ENCODE results near the gene C10orf105.

C10orf105 gene

DNA sequence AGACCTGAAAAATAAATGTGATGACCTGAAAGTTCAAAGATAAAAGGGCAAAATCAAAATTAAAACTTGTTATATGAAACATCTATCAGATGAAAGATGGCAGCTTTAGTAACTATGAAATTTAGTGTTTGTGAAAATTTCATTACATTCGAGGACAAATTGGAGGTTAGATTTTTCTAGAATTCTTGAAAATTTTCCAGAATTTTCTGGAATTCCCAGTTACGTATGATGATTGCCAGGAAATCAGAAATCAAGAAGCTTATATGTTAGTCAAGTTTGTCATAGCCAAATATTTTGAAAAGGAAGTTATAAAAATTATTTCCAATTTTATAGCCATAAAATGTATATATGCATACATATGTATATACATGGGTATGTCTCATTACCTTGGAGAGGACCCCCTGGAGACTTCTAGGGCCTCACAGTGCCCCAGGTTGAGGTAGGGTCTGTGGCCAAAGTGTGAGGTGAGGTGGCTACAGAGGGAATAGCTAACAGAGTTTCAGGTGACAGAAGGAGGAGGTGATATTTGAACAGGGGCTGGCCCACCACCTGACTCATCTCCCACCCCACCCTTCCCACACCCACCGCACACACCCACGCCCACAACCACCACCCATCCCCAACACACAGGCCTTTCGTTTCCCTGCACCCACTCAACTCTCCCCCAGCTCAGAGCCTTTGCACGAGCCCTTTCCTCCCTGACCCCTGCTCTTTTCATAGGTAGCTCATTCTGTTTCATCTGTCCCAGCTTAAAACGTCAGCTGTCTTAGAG, 21.5 kb downstream of the C10orf105 start:
- no peak for DNase-seq (ENCODE audit: low read depth)

DNA sequence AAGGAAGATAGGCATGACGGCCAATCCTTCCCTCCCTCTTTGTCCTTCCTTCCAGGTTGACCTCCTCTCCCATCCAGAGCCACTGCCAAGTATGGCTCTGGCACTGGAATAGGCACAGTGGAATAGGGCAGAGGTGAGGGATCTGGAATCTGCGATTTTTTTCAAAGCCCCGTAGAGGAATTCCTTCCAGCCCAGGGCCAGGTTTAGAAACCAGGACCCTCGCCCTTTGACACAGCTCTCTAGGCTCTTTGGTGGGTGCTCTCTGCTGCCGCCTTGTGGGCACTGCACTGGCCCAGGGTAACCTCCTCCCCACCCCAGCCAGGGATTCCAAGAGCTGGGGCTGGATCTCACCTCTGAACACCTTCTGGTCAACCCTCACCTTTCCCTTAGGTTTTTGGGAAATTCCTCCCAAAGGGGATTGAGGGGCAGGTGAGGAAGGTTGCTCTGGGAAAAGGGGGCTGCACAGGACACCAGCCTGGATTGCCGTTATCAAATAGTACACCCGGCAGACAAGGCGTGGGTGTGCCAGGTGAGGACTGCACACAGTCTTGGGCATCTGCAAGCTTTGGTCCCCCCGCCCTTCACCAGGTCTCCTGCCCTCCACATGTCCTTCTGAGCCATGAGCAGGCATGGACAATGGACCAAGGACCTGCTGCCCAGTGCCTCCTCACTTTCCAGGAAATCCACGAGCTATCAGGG, 22.8 kb downstream of the C10orf105 start:
- DNase-seq (ENCODE audit: low read depth), result no peak

DNA sequence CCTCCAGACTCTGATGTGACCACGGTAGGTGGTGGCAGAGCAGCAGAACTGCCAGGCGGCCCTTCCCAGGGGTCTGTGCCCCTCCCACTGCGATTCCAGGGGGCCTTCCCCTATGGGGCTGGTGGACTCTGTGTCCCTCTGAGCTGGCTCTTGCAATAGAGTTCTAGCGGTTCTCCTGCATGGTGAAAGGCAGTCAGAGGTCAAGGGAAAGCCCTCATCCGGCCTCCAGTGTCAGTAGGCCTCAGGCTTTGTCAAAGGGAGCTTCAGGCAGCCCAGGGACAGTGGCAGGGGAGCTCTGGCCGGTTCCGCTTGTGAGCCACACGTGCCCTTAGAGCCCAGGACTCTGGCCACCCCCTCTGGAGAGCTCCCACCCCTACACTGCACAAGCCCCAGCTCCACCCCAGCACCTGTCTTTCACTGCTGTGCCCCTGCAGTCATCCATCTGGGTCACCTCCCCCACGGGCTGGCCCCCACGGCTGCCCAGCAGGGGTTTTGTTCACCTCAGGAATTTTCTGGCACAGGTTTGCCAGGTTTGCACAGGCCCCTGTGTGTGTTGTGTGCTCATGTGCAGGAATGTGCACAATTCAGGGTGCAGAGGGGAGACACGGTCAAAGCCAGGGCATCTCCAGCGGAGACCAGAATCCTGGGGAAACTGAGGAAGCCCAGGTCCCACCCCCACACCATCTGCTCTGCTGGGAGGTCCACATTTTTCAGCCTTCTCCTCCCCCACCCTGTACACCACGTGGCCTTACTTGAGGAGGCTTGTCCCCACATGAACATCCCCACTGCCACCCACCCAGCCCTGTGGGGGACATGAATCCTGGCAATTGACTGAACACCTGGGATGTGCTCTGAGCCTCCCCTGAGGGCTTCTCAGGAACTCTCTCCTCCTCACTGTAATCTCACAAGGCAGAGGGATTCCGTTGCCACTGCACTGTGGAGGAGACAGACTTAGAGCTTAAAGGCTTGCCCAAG, 23.8 kb downstream of the C10orf105 start:
- DNase-seq (ENCODE audit: low read depth), result no peak

DNA sequence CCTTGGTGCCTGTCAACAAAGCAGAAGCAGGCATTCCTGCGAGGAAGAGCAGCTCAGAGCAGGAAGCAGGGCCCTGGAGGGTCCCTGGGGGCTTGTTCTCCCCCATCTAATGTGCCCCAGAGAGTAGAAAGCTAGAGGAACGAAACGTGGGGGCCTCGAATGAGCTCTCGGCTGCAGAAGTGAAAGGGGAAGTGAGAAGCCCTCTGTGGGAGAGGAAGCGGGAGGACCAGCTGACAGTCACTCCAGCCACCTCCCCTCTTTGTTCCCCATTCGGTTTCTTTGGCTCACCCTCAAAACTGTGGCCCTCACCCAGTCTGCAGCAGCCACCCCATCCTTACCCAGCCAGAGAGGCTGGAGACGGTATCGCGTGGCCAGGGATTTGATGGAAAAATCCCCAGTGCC, 25.0 kb downstream of the C10orf105 start:
- DNase-seq (ENCODE audit: low read depth), result no peak

DNA sequence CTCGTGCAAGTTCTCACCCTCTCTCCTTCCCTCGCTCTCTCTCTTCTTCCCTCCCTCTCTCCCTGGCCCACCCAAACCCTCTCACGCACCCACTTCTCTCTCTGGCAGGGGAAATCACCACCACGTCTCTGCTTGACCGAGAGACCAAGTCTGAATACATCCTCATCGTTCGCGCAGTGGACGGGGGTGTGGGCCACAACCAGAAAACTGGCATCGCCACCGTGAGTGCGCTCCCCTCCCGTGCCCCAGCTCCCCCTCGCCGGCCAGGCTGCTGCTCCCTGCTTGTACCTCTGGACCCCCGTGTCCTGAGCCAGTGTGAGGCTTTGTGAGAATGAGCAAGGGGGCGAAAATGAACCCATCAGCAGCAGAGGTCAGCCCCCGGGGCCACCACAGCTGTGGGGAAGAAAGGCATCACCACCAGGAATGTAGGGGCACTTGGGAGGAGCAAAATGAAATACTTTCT, 25.5 kb downstream of the C10orf105 start:
- DNase-seq (ENCODE audit: low read depth), result no peak

DNA sequence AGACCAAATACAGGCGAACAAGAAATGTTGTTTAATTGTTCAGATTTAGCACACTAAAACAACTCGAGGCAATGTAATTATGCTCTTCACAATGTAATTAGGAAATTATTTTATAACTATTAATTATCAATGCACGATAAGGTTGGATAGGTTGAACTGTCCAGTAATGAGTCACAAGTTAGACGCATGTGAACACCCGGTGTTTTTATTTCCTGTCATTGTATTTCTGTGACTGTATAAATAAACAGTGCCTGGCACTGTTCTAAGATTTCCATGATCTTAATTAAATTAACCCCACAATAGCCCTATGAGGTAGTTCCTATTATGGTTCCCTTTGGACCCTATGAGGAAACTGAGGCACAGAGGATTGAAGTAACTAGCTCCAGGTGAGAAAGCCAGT, 26.2 kb downstream of the C10orf105 start:
- no peak for DNase-seq (ENCODE audit: low read depth)

DNA sequence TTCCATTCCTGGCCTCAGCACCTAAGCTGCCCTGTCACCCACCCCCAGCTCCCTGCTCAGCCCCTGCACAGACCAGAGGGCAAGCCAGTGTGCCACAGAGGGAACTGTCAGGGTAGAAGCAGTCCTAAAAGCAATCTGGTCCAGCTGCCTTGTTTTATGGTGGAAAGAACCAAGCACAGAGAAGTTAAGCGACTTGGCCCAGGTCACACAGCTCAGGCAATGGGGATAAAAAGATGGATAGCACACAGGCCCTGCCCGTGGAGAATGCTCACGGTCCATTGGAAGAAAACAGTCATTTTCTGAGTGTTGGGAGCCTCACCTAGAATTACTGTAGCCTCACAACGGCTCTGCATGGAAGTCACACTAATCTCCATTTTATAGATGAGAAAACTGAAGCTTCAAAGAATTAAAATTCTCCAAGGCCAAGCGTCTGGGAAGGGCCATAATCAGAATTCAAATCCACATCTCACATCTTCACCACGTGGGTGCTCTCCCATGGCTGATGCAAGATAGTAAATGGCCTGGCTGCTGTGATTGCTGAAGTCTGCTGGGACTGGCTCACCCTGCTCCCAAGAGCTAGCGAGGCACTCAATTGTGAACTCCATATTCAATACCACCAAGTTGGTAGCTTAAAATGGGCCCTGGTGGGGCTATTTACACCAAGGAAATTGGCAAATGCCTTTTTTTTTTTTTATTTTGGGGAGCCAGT, 26.8 kb downstream of the C10orf105 start:
- no peak for DNase-seq (ENCODE audit: low read depth)

DNA sequence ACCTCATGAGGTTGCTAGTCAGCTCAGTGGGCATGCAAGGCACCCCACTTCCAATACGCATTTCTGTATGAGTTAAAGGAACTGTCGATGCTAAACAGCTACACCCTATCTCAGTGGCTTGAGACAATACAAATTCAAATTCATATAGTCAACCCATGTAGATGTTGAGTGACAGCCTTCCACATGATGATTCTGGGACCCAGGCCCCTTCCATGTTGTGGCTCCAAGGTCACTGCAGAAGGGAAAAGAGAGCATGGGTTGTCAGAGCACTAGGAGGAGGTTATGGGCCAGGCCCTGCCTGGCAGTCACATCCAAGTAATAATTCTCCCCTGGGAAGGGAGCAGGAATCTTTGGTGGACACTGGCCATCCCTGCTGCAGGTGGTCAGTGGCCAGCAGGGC, 28.2 kb downstream of the C10orf105 start:
- no peak for DNase-seq (ENCODE audit: low read depth)

DNA sequence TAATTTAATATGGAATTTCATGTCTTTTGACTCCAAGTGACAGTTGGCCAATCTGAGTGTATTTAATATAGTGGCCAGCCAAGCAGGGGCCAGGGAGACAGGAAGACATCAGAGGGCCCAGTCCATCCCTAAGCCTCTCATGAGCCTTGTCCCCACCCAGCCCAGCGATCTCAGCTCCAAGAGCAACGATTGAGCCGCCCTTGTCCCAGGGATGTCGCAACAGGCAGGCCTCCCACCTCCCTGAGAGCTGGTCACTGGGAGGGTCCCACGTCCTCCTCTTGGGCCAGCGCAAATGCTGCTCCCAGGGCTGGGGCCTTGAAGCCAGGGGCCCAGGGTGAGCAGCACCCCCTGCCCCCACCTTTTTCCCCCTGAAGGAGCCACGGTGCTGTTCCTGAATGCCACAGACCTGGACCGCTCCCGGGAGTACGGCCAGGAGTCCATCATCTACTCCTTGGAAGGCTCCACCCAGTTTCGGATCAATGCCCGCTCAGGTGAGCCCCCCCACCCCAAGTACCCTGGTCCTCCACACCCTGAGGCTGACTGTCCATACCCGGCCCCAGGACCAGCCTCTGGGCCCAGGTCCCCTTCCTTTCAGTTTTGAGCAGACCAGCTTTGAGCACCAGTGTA, 29.4 kb downstream of the C10orf105 start:
- no peak for DNase-seq (ENCODE audit: low read depth)

DNA sequence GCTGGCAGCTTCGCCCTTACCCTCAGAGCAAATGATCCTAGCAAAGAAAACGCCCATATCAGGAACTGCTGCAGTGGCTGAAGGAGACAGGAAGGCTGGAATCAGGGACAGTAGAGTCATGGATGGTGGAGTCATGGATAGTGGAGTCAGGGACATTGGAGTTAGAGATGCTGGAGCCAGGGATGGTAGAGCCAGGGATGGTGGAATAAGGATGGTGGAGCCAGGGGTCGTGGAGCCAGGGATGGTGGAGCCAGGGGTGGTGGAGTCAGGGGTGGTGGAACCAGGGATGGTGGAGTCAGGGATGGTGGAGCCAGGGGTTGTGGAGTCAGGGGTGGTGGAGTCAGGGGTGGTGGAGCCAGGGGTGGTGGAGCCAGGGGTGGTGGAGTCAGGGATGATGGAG, 31.3 kb downstream of the C10orf105 start:
- DNase-seq (ENCODE audit: low read depth), result no peak

DNA sequence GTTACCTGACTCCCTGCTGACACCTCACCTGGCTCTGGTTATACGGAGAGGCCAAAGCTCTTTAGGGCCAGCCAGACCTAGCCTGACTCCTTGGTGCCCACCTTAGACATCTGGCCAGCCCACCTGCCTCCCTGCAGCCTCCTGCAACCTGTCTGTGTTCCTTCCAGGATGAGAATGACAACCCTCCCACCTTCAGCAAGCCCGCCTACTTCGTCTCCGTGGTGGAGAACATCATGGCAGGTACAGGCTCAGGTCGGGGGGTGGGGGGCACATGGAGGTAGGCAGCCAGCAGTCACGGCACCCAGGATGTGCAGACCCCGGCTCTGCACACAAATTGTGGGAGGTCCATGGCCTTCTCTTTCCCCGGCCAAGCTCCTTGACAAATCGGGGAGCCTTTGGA, 32.1 kb downstream of the C10orf105 start:
- no peak for DNase-seq (ENCODE audit: low read depth)

DNA sequence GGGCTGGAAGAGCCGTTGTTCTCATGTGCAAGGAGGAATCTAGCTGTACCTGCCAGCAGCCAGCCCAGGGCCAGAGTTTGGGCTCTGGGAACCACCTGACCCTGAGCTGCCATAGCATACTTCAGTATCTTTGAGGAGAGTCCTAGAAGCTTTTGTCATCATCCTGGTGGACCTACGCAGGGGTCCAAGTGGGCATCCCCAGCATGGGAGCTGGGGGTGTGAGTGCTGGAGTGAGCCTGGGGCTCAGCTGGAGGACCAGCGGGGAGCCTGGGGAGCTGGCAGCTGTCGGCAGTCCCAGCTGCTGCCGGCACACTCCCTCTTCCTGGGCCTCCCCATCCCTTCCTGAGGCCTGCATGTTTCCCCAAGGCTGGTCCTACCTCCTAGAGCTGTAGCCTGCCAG, 32.5 kb downstream of the C10orf105 start:
- no peak for DNase-seq (ENCODE audit: low read depth)

DNA sequence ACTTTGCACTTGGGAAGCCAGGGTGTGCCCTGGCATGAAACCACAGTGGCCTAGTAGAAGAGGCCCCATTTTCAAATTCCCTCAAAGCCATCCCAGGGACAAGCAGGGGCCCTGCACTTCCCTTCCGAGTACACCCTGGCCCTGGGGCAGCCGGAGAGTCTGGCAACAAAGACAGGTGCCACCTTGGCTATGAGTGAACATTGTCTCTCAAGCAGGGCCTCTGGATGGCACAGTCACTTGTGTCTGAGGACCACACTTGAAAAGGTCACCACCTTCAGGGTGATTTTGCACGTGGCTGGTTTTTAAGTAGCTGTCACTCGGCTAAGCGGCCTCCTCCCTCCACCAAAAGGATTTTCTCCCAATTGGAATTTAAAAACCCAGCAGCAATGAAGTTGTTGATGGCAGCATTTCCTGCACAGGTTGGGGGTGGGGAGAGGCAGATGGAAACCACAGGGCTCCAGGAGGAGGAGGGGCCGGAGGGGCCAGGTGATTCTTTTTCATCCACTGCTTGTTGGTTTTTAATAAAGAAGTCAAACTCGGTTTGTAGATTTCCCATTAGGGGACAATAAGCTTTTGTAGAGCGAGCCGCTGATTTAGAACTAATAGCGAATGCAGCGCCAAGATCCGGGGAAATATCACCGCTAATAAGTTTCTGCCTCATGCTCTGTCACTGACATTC, 33.9 kb downstream of the C10orf105 start:
- DNase-seq (ENCODE audit: low read depth), result no peak

DNA sequence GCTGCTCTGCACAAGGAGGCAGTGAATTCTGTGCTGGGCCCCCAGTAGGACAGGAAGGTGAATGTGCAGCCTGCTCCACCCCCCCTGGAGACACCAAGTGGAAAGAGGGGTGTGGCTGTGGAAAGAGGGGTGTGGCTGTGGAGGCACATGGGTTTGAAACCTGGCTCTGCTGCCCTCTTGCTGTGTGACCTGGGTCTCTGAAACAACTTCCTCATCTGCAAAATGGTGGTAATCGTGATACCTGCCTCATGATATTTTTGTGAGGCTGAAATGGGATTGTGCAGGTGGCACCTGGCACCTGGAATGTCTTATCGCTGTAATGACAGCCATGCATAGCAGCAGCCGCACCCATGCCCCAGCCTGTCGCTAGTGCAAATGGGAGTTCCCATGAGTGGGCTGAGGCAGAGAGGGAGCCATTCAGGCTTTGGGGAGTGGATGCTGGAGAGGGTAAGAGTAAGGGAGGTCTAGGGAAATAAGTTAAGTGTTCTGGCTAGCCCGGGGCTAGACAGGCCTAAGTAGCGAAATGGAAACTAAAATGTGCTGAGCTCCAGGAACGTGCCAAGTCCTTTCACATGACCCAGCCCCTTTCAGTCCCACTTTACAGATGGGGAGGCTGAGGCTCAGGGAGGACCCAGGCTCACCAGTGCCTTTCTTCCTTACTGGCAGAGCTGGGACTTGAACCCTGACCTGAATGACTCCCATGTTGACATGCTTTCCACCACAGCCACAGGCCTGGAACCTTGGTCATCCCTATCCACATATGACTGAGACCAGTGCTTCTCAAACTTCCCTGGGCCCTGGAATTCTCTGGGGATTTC, 35.0 kb downstream of the C10orf105 start:
- no peak for DNase-seq (ENCODE audit: low read depth)

DNA sequence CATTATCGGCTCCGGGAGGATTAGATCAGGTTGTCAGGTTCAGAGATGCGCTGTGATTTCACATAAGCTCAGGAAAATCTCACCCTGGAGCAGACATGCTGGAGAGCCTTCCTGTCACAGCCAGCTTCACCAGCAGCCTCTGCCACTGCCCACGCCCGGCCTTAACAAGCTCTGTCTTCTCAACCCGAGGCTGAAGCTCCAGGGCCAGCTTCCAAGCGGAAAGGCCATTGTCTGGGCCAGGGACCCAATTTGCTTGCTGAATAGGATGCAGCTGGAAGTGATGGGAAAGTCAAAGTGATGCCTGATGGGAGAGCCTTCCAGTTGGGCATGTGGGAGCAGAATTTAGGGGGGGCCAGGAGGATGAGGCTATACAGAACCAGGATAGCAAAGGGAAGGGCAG, 36.3 kb downstream of the C10orf105 start:
- no peak for DNase-seq (ENCODE audit: low read depth)

DNA sequence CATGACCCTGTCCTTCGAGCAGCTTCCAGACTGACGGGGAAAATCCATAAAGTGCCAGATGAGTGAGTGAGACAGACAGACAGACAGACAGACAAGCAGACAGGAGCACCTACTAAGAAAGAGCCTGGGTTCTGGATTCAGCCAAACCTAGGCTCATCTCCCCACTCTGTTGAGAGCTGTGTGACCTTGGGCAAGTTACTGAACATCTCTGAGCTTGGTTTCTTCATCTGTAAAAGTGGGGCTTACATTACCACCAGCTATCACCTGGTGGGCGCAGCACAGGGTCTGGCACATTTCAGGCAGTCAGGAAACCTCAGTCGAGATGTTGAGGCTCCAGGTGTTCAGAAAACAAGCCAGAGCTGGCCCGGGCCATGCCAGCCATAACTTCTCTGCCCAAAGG, 37.6 kb downstream of the C10orf105 start:
- DNase-seq (ENCODE audit: low read depth), result no peak

DNA sequence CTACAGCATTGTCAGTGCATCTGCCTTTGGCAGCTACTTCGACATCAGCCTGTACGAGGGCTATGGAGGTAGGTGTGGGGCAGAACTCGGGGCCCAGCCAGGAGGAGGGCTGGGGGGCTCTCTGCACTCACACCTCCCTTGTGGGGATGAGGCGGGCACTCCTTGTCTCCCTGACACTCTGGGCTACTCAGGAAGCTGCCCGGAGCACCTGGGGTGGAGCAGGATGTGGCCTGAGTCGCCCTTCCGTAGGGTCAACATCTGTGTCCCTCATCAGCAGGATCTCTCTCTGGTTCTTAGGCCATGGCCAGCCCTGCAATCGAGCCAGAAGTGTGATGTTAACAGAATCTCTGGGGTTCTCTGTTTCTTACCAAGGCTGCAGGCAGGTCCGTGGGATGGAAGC, 40.2 kb downstream of the C10orf105 start:
- no peak for DNase-seq (ENCODE audit: low read depth)

DNA sequence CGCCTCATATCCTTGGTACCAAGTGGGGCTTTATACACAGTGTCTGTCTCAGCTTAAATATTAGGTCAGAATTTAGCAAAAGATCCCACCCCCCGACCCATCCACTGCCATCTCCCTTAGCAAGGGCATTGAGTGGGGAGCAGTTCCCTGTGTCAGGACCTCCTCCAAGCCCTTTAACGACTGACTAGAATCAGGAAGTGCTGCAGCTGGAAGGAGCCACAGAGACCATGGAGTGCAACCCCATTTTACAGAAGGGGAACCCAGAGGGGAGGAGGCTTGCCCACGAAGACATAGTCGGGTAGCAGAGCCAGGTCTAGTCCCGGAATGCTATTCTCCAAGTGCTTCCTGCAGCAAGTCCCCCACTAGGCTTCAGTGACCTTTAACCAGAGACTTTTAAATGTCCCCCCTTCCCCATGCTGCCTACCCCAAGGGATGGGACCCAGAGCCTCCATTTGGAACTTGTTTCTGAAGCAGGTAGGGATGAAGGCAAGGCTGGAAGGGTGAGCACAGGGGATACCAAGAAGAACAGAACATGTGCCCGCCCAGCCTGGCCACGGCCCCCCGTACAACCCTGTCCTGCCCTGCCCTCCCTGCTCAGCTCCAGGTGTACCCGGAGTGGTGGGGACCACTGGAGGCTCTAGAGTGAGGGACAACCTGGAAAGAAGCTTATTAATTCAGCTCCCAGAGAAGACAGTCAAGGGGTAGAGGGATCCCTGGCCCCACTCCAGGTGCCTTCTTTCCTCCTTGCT, 41.3 kb downstream of the C10orf105 start:
- no peak for DNase-seq (ENCODE audit: low read depth)

DNA sequence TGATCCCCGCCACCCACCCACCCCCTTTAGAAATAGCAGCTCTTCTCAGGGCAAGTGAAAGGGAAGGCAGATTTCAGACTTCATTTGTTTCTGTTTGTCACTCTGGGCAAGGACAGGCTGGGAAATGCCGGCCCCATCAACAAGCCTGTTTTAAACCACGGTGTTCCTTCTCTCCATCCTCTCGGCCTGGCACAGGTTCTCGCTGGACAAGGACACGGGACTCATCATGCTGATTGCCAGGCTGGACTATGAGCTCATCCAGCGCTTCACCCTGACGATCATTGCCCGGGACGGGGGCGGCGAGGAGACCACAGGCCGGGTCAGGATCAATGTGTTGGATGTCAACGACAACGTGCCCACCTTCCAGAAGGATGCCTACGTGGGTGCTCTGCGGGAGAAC, 42.3 kb downstream of the C10orf105 start:
- DNase-seq (ENCODE audit: low read depth), result no peak

Data from stromal cell of bone marrow (primary cell).